Smooth muscle cell of trachea (primary cell): ENCODE data around the gene ZNF786. TPM values are rescaled to one million over a fixed set of nuclear protein-coding genes. Genes with fewer than 3 reads are reported as not detected.

Experiments used
- total RNA-seq: library from RNA; depleted of rRNA; stranded (reverse); fragments of >200 nt; gene quantifications from 2 replicates; pipeline ENCODE4 v1.2.1, GENCODE V29; 2014

ZNF786 gene, protein sequence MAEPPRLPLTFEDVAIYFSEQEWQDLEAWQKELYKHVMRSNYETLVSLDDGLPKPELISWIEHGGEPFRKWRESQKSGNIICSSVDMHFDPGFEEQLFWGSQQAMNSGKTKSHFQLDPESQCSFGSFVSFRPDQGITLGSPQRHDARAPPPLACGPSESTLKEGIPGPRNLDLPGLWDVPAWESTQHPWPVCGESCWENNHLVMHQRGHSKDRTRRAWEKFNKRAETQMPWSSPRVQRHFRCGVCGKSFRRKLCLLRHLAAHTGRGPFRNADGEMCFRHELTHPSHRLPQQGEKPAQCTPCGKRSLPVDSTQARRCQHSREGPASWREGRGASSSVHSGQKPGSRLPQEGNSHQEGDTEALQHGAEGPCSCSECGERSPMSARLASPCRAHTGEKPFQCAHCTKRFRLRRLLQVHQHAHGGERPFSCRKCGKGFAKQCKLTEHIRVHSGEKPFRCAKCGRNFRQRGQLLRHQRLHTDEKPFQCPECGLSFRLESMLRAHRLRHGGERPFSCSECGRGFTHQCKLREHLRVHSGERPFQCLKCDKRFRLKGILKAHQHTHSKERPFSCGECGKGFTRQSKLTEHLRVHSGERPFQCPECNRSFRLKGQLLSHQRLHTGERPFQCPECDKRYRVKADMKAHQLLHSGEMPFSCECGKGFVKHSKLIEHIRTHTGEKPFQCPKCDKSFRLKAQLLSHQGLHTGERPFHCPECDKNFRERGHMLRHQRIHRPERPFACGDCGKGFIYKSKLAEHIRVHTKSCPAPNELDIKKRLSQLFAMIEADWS
- total RNA-seq: 4.2 and 7.1 TPM in 2 replicates

DNA sequence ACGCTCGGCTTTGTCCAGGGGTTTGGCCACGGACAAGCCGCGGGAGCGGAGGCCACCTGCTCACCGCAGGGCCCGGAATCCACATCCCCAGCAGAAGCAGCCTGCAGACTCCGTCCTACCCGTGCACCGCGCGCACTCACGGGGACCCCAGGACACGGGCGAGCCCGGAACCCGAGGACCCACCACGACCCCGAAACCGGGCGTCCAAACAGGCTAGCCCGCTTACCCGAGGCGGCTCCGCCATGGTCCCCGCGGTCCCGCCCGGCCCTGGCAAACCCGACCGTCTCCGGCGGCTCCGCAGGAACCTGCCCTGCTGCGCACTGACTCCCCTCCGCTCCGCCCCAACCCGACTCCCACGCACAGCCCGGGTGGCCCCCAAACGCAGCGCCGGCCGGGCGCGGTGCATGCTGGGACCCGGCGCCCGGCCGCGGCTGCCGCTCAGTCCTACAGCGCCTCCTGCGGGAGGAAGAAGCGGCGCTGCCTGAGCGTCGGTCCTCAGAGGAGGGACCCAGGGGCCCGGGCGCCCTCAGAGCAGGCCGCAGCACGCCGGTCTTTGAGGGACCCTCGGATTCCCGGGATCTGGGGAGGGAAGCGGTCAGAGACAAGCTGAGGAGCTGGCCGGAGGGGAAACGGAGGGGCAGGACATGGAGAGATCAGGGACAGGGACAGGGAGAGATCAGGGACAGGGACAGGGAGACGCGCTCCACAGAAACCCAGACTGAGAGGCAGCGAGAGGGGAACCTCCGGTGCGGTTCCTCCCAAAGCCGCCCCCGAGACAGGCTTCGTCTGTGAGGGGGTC is at the start of gene ZNF786:
Gene ZNF786 (minus strand): TSS at position 322 of the 799 bp plus-strand sequence. CDS start 78 bp downstream, at position 244.

DNA sequence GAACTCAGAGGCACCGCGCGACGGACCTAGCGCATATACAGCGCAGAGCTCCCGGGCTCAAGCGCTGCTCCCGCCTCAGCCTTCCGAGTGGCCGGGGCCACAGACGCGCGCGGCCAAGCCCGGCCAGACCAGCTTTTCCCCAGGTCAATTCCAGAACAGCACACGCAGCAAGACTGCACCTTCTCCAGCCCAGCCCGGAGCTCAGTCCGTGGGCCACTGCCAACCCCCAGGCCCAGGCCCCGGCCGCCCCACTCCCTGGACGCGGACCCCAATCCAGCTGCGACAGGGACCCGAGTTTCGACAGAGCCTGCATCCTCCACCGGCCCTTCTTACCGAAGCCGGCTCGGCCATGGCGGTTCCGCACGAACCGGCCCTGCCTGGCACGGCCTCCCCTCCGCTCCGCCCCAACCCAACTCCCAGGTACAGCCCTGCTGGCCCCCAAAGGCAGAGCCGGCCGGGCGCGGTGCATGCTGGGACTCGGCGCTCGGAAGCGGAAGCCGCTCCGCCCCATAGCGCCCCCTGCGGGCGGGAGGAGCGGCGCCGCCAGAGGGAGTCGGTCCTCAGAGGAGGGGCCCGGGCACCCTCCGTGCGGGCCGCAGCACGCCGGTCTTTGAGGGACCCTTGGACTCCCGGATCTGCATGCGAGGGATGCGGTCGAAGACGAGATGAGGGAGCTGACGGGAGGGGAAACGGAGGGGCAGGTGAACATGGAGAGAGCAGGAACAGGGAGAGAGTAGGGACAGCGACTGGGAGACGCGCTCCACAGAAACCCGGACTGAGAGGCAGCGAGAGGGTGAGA is 35.5 kb upstream of the ZNF786 start, which contains the start of gene ZNF425:
Gene ZNF425 (minus strand): TSS at position 462 of the 799 bp plus-strand sequence. CDS start 111 bp downstream, at position 351.

DNA sequence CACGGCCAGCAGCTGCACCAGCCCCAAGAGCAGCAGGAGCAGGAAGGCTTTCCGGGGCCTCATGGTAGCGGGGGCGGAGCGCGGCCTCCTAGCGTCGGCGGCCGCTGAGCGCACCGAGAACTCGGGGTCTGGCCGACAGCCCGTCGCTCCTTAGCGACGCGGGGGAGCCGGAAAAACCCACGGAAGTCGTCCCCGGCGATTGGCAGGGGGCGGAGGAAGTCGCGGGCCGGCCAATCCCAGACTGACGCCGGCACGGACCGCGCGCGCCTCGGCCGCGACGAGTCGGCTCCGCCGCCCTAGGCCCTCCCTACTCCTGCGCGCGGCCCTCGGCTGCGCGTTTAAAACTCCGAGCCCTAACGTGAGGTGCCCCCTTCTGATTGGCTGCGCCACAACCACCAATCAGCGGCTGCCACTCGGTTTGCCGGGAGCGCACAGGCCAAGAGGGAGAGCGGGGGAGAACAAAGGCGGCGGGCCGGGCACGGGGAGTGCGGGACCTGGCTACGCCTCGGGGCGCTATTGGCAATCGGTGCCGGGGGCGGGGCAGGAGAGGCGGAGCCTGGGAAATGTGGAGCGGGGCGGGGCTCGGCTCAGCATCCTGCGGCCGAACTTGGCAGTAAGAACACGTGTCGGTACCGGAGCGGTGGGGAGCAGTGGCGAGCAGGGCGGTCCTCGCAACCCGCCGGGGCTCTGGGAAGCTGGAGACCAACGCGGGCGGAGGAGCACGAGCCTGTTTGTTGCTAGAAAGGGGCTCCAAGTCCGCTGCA is 62.0 kb downstream of the ZNF786 start, which contains the start of gene PDIA4:
Gene PDIA4 (minus strand): TSS at position 160 of the 764 bp plus-strand sequence. CDS start 97 bp downstream, at position 63.

Other genes with a start within 250 kb of the ZNF786 start
- 4.3 and 16.6 TPM in 2 replicates for gene EZH2, start 206.4 kb downstream of the ZNF786 start, total RNA-seq
- 315 and 354 TPM in 2 replicates for gene PDIA4, start 62.2 kb downstream of the ZNF786 start, total RNA-seq
- 4.1 and 7.4 TPM in 2 replicates for gene ZNF425, start 35.6 kb upstream of the ZNF786 start, total RNA-seq
- gene ZNF398, start 56.7 kb upstream of the ZNF786 start, total RNA-seq: 8.3 and 9.3 TPM in 2 replicates
- gene ZNF282, start 104.8 kb upstream of the ZNF786 start, total RNA-seq: 21.5 and 25.3 TPM in 2 replicates
- 5.1 and 6.5 TPM in 2 replicates for gene ZNF212, start 148.9 kb upstream of the ZNF786 start, total RNA-seq
- gene ZNF783, start 171.5 kb upstream of the ZNF786 start, total RNA-seq: 9.3 and 19.0 TPM in 2 replicates